IMR-90 (cell line): ENCODE results near the gene RFPL1. TPM values are rescaled to one million over a fixed set of nuclear protein-coding genes. Genes with fewer than 3 reads are reported as not detected.

ENCODE experiments used
- ATAC-seq: fragments of 200-7000 bp; cut with Tn5 transposase; 2 replicates; pipeline ENCODE4 v1.9.1; 2020; ENCODE audit warnings: low read depth, mild to moderate bottlenecking, moderate library complexity
- BruUV-seq: library from RNA; stranded (reverse); fragments of 400-500 nt; replicated peaks from 2 replicates; lab custom pipeline; 2021; lab: Mats Ljungman, UMichigan
- CTCF ChIA-PET: fragments of 300-600 bp; formaldehyde crosslinking; extraction: SDS; loops from one replicate; lab custom pipeline; 2021; ENCODE audit warnings: antibody characterized with exemption; lab: Yijun Ruan, JAX
- POLR2A ChIA-PET: fragments of 300-600 bp; sonication (Branson Sonifier 250); formaldehyde crosslinking; loops from one replicate; lab custom pipeline; 2022; ENCODE audit warnings: antibody characterized with exemption; ENCODE audit not compliant: unreplicated experiment; lab: Charles Lee
- DNase-seq: peaks from one replicate; pipeline ENCODE4 v3.0.0; 2013
- H2AFZ ChIP-seq: replicated peaks from 2 replicates; pipeline ENCODE3; 2013; ENCODE audit warnings: low read length, mild to moderate bottlenecking; ENCODE audit not compliant: poor library complexity
- H2AK5ac ChIP-seq: 2 replicates; pipeline ENCODE4 v1.6.1; 2013; ENCODE audit warnings: low read depth, low read length, inconsistent platforms
- H2AK9ac ChIP-seq: replicated peaks from 2 replicates; pipeline ENCODE3; 2013; ENCODE audit warnings: mild to moderate bottlenecking, low read depth, low read length, moderate library complexity; ENCODE audit not compliant: poor library complexity
- H2BK120ac ChIP-seq: 2 replicates; pipeline ENCODE4 v1.6.1; 2013; ENCODE audit warnings: low read depth, low read length, inconsistent platforms
- H2BK15ac ChIP-seq: 3 replicates; pipeline ENCODE4 v1.6.1; 2013; ENCODE audit warnings: low read depth, low read length, inconsistent platforms
- H2BK20ac ChIP-seq: 2 replicates; pipeline ENCODE4 v1.6.1; 2013; ENCODE audit warnings: low read depth, mild to moderate bottlenecking, inconsistent platforms, low read length, moderate library complexity
- H2BK5ac ChIP-seq: 2 replicates; pipeline ENCODE4 v1.6.1; 2013; ENCODE audit warnings: mild to moderate bottlenecking, low read depth, low read length, inconsistent platforms; ENCODE audit not compliant: poor library complexity, severe bottlenecking
- H3K14ac ChIP-seq: replicated peaks from 2 replicates; pipeline ENCODE4 v1.6.1; 2013; ENCODE audit warnings: low read depth, low read length, inconsistent platforms
- H3K18ac ChIP-seq: 2 replicates; pipeline ENCODE4 v1.6.1; 2013; ENCODE audit warnings: low read depth, low read length, control low read depth
- H3K23ac ChIP-seq: 2 replicates; pipeline ENCODE4 v1.6.1; 2013; ENCODE audit warnings: low read depth, low read length, inconsistent platforms
- H3K27ac ChIP-seq: 2 replicates; pipeline ENCODE4 v1.5.1; 2013; ENCODE audit warnings: mild to moderate bottlenecking, control low read depth, low read length; ENCODE audit not compliant: insufficient read depth
- H3K27me3 ChIP-seq: 2 replicates; pipeline ENCODE4 v1.6.1; 2013; ENCODE audit warnings: low read length; ENCODE audit not compliant: control insufficient read depth, insufficient read depth
- H3K36me3 ChIP-seq: 2 replicates; pipeline ENCODE4 v1.6.1; 2013; ENCODE audit warnings: low read length, mixed read lengths; ENCODE audit not compliant: control insufficient read depth, insufficient read depth
- H3K4ac ChIP-seq: 2 replicates; pipeline ENCODE4 v1.6.1; 2013; ENCODE audit warnings: low read depth, low read length, inconsistent platforms
- H3K4me1 ChIP-seq: 2 replicates; pipeline ENCODE4 v1.6.1; 2013; ENCODE audit warnings: low read length, mixed read lengths; ENCODE audit not compliant: control insufficient read depth, insufficient read depth
- H3K4me2 ChIP-seq: 2 replicates; pipeline ENCODE4 v1.6.1; 2013; ENCODE audit warnings: low read depth, mild to moderate bottlenecking, control low read depth, low read length, moderate library complexity
- H3K4me3 ChIP-seq: 2 replicates; pipeline ENCODE4 v1.5.1; 2013; ENCODE audit warnings: low read depth, mild to moderate bottlenecking, control low read depth, low read length, moderate library complexity; ENCODE audit not compliant: insufficient read depth
- H3K56ac ChIP-seq: 2 replicates; pipeline ENCODE4 v1.6.1; 2013; ENCODE audit warnings: low read length, inconsistent platforms; ENCODE audit not compliant: insufficient read depth; ENCODE audit errors: extremely low read depth
- H3K79me1 ChIP-seq, 2 experiments: 2 replicates each; pipeline ENCODE4 v1.6.1; 2013; ENCODE audit warnings: low read length in 2 of 2, inconsistent platforms in 1 of 2, low read depth in 1 of 2
- H3K9ac ChIP-seq: 2 replicates; pipeline ENCODE4 v1.6.1; 2013; ENCODE audit warnings: low read depth, low read length, control low read depth
- H3K9me1 ChIP-seq: 2 replicates; pipeline ENCODE4 v1.6.1; 2013; ENCODE audit warnings: low read length, inconsistent platforms; ENCODE audit not compliant: insufficient read depth
- H3K9me3 ChIP-seq: 2 replicates; pipeline ENCODE4 v1.6.1; 2013; ENCODE audit warnings: low read length; ENCODE audit not compliant: control insufficient read depth, insufficient read depth
- H4K20me1 ChIP-seq: 2 replicates; pipeline ENCODE4 v1.6.1; 2013; ENCODE audit warnings: low read length, inconsistent platforms; ENCODE audit not compliant: insufficient read depth
- H4K5ac ChIP-seq: 2 replicates; pipeline ENCODE4 v1.6.1; 2013; ENCODE audit warnings: mild to moderate bottlenecking, low read depth, low read length, control low read depth
- H4K8ac ChIP-seq, 2 experiments: 2 replicates each; pipeline ENCODE4 v1.6.1; 2013; ENCODE audit warnings: low read depth in 2 of 2, low read length in 2 of 2, control low read depth in 1 of 2, inconsistent platforms in 1 of 2
- H4K91ac ChIP-seq: 2 replicates; pipeline ENCODE4 v1.6.1; 2013; ENCODE audit warnings: low read depth, low read length, inconsistent platforms; ENCODE audit not compliant: insufficient read depth
- BHLHE40 ChIP-seq: fragments of 150-350 bp; IDR thresholded peaks from 2 replicates; pipeline ENCODE4 v1.6.1; 2016; ENCODE audit warnings: mild to moderate bottlenecking, low read depth, low read length
- CEBPB ChIP-seq: IDR thresholded peaks from 2 replicates; pipeline ENCODE4 v1.6.1; 2012; ENCODE audit warnings: low read depth, low read length, improper control_type of control experiment
- FOS ChIP-seq: fragments of 150-350 bp; IDR thresholded peaks from 2 replicates; pipeline ENCODE4 v1.6.1; 2016; ENCODE audit warnings: low read depth, low read length
- MAZ ChIP-seq: IDR thresholded peaks from 2 replicates; pipeline ENCODE4 v1.6.1; 2012; ENCODE audit warnings: low read depth, mild to moderate bottlenecking, low read length, improper control_type of control experiment, moderate library complexity, borderline replicate concordance
- MXI1 ChIP-seq: IDR thresholded peaks from 2 replicates; pipeline ENCODE4 v1.6.1; 2012; ENCODE audit warnings: low read depth, mild to moderate bottlenecking, low read length, moderate library complexity, borderline replicate concordance
- POLR2A ChIP-seq: IDR thresholded peaks from 2 replicates; pipeline ENCODE4 v1.6.1; 2012; ENCODE audit warnings: mild to moderate bottlenecking, low read depth, low read length
- RCOR1 ChIP-seq: IDR thresholded peaks from 2 replicates; pipeline ENCODE4 v1.6.1; 2012; ENCODE audit warnings: mild to moderate bottlenecking, low read length, improper control_type of control experiment; ENCODE audit not compliant: insufficient replicate concordance
- RFX5 ChIP-seq: IDR thresholded peaks from 2 replicates; pipeline ENCODE4 v1.8.0; 2012; ENCODE audit warnings: low read depth, mild to moderate bottlenecking, low read length, moderate library complexity
- WGBS, 2 experiments: methylation state at CpG; one replicate each; pipeline versions ENCODE4 v1.1.5 to v1.1.7; 2013; ENCODE audit warnings: missing lambda C conversion rate in 2 of 2; ENCODE audit not compliant: insufficient read length in 1 of 2; ENCODE audit errors: extremely low coverage in 2 of 2; 5-methylcytosine and 5-hydroxymethylcytosine counted together
- dilution Hi-C: fragments of 300-500 bp; cut with HindIII; formaldehyde crosslinking; loops from one replicate; pipeline ENCODE4 v1.14.3; 2018; ENCODE audit warnings: low sequenced_read_pairs; ENCODE audit not compliant: unreplicated experiment
- in situ Hi-C: fragments of 300-500 bp; cut with MboI; formaldehyde crosslinking; loops from 3 replicates; pipeline ENCODE4 v1.14.3; 2019; ENCODE audit warnings: low sequenced_read_pairs, inconsistent platforms, mixed read lengths
- intact Hi-C: fragments of 100-400 bp; cut with micrococcal nuclease; formaldehyde crosslinking; loops from 2 replicates; pipeline ENCODE4 v1.10.0; 2022
- polyA plus RNA-seq, 3 experiments: library from polyadenylated mRNA; depleted of rRNA; stranded (reverse); fragments of >200 nt; gene quantifications; 2 replicates each; pipeline ENCODE4 v1.2.3, GENCODE V29; 2012; ENCODE audit warnings: low replicate concordance in 1 of 3
- total RNA-seq: library from RNA; depleted of rRNA; stranded (reverse); fragments of >200 nt; gene quantifications from 2 replicates; pipeline ENCODE4 v1.2.3, GENCODE V29; 2012
- TF ChIP-seq, protein P1 (sequence below): fragments of 150-350 bp; IDR thresholded peaks from 2 replicates; pipeline ENCODE4 v1.6.1; 2017; ENCODE audit warnings: mild to moderate bottlenecking, antibody characterized with exemption, low read length, low read depth
- TF ChIP-seq, protein P2 (sequence below): conservative IDR thresholded peaks from 2 replicates; pipeline ENCODE4 v1.5.1; 2012; ENCODE audit warnings: mild to moderate bottlenecking, low read depth, low read length, improper control_type of control experiment
- TF ChIP-seq, protein P3 (sequence below): fragments of 150-350 bp; IDR thresholded peaks from 2 replicates; pipeline ENCODE4 v1.6.1; 2016; ENCODE audit warnings: low read depth, mild to moderate bottlenecking, low read length, moderate library complexity, borderline replicate concordance

The RFPL1 gene
- total and polyA plus RNA-seq, 2 of the 4 experiments (the other 2 are of a cell fraction) = not detected

DNA sequence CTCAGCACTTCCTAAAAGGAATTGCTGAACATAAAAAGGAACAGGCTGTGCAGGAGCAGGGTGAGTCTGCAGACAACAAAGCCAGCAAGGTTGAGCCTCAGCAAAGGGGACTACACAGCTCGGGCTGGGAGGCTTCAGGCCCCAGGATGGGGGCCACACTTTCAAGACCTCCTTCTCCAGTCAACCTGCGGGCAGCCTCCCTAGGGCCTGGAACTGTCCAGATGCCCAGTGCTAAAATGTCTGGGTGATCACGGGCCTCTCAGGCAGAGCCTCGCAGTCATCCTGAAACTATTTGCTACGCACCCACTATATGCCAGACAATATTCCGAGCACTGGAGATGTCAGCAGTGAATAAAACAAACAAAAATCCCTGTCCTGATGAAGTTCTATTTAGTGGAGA is 37.7 kb downstream of the RFPL1 start:
- Histone ChIP-seq H2BK120ac (no peak overlapping the region), H3K4me1 (no peaks in the 10 kb centered on the region), H2BK15ac (no peak overlapping the region), H3K36me3 (no peaks in the 10 kb centered on the region), H2AK5ac (no peak overlapping the region), H3K56ac (no peak overlapping the region), H2BK5ac (no peak overlapping the region), H3K14ac (no peak overlapping the region), H2AK9ac (no peak overlapping the region), H2AFZ (no peak overlapping the region), H3K9me3 (no peaks in the 10 kb centered on the region), H3K9ac (no peak overlapping the region), H4K5ac (no peak overlapping the region), H3K9me1 (no peaks in the 10 kb centered on the region), H3K23ac (no peak overlapping the region), H4K91ac (no peak overlapping the region), H4K8ac (no peak overlapping the region), H3K4ac (no peak overlapping the region), H3K79me1 (no peaks in the 10 kb centered on the region), H3K4me3 (no peak overlapping the region), H3K27ac (no peak overlapping the region), H2BK20ac (no peak overlapping the region), H3K4me2 (no peak overlapping the region), H3K27me3 (peaks cover 63% of the 10 kb centered on the region), H4K20me1 (peaks cover 13% of the 10 kb centered on the region; the same call in 1 of the 2 replicates), H3K18ac (no peak overlapping the region)
- TF ChIP-seq, protein P1, sequence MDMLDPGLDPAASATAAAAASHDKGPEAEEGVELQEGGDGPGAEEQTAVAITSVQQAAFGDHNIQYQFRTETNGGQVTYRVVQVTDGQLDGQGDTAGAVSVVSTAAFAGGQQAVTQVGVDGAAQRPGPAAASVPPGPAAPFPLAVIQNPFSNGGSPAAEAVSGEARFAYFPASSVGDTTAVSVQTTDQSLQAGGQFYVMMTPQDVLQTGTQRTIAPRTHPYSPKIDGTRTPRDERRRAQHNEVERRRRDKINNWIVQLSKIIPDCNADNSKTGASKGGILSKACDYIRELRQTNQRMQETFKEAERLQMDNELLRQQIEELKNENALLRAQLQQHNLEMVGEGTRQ = no peak
- TF ChIP-seq, protein P2, sequence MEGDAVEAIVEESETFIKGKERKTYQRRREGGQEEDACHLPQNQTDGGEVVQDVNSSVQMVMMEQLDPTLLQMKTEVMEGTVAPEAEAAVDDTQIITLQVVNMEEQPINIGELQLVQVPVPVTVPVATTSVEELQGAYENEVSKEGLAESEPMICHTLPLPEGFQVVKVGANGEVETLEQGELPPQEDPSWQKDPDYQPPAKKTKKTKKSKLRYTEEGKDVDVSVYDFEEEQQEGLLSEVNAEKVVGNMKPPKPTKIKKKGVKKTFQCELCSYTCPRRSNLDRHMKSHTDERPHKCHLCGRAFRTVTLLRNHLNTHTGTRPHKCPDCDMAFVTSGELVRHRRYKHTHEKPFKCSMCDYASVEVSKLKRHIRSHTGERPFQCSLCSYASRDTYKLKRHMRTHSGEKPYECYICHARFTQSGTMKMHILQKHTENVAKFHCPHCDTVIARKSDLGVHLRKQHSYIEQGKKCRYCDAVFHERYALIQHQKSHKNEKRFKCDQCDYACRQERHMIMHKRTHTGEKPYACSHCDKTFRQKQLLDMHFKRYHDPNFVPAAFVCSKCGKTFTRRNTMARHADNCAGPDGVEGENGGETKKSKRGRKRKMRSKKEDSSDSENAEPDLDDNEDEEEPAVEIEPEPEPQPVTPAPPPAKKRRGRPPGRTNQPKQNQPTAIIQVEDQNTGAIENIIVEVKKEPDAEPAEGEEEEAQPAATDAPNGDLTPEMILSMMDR = no peak
- TF ChIP-seq CEBPB (no peak), BHLHE40 (no peak), MXI1 (no peak), RCOR1 (no peak), RFX5 (no peak), MAZ (no peak), POLR2A (no peak), FOS (no peak)
- TF ChIP-seq, protein P3, sequence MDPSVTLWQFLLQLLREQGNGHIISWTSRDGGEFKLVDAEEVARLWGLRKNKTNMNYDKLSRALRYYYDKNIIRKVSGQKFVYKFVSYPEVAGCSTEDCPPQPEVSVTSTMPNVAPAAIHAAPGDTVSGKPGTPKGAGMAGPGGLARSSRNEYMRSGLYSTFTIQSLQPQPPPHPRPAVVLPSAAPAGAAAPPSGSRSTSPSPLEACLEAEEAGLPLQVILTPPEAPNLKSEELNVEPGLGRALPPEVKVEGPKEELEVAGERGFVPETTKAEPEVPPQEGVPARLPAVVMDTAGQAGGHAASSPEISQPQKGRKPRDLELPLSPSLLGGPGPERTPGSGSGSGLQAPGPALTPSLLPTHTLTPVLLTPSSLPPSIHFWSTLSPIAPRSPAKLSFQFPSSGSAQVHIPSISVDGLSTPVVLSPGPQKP = no peak
- CTCF ChIA-PET = no interaction called here
- ATAC-seq (peak; percentile 38; the same call in 1 of the 2 replicates), DNase-seq (no peak)
- no CpG with 5 or more reads among the region's 6 CpGs for WGBS, 2 experiments
- intact Hi-C loops = no loop called here
- POLR2A ChIA-PET = no interaction called here
- no TSS peak for BruUV-seq
- dilution Hi-C loops = no loop called here
- in situ Hi-C loops = no loop called here
